GM21515 (cell line): ENCODE data around the gene AKAP3.
A peak's percentile ranks its signal among the peaks of the same experiment; 100 is the strongest.

Experiments
- ATAC-seq: cut with Tn5 transposase; IDR thresholded peaks from one replicate; pipeline ENCODE4 v1.9.1; 2021; ENCODE audit not compliant: unreplicated experiment

The AKAP3 gene

GRCh38 chr12:4648501-4649357 is at the start of gene AKAP3, which contains the start of gene NDUFA9:
AKAP3 (minus strand) TSS chr12:4649051; CDS start chr12:4638196, 10,855 bp downstream.
NDUFA9 (plus strand) TSS chr12:4649114; CDS start chr12:4649127, 13 bp downstream.
- ATAC-seq: peak; percentile 69

DNA sequence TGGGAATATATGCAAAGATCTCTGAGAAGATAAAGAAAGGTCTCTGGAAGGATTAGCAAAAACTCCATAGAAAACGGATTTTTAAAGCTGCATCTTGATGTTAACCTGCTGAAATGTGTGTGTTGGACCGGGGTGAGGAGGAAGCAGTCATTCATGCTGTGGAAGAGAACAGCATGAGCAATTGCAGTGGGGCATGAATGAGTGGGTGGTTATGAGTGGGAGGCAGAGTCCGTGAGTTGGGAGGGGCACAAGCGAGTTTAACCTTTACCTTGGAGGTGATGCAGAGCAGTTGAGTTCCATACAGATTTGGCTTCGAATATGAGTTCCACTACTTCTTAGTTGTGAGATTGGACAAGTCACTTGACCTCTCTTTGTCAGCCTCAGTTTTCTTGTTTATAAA is 41.9 kb upstream of the AKAP3 start:
- ATAC-seq: no peak

GRCh38 chr12:4685317-4685716 is 36.5 kb upstream of the AKAP3 start:
- no peak for ATAC-seq

- no peak for ATAC-seq
Observed at GRCh38 chr12:4681732-4682131, 32.9 kb upstream of the AKAP3 start.

DNA sequence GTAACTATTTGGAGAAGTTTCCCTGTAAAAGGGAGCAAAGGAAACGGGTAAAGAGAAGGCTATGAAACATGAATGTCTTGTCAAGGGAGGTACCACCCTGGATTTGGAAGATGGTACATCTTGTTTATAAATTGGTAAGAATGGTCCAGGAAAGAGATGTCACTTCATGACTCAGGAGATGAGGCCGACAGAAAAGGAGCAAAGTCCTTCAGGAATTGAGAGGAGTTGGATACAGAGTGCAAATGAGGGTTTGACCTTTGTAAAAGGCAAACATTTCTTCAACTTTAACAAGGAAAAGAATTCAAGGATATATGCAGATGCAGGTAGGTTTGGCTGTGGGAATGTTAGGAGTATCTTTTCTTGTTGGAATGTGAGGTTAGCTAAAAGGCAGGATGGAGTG is 30.9 kb upstream of the AKAP3 start:
- ATAC-seq: no peak

DNA sequence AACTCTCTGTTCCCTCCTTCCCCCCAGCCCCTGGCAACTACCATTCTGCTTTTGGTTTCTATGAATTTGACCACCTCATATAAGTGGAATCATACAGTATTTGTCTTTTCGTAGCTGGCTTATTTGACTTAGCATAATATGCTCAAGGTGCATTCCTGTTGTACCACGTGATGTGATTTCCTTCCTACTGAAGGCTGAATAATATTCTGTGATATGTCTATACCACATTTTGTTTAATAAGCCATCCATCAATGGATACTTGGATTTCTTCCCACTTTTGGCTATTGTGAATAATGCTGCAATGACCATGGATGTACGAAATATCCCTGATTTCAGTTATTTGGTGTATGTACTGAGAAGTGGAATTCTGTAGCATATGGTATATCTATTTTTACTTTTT is 16.4 kb upstream of the AKAP3 start:
- ATAC-seq: no peak

- no peak for ATAC-seq
Observed at GRCh38 chr12:4663971-4664505, 15.2 kb upstream of the AKAP3 start.

GRCh38 chr12:4653691-4654090 is 4.8 kb upstream of the AKAP3 start:
- no peak for ATAC-seq

DNA sequence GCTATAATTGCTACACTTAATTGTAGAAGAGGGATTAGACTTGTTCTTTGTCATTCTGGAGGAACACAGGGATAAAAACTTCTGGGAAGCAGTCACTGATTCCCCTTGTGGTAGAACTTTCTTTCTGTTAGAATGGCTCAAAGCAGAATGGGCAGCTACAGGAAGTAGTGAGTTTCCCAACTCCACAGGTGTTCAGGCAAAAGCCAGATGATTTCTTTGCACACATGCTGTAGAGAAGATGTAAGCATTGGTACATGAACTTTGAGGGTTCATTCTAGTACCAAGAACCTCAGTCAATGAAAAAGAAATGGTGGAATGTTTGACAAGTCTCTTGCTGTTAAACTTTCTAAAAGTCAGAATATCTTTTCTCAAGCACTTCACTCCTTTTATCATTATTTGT is 4.4 kb upstream of the AKAP3 start:
- no peak for ATAC-seq

DNA sequence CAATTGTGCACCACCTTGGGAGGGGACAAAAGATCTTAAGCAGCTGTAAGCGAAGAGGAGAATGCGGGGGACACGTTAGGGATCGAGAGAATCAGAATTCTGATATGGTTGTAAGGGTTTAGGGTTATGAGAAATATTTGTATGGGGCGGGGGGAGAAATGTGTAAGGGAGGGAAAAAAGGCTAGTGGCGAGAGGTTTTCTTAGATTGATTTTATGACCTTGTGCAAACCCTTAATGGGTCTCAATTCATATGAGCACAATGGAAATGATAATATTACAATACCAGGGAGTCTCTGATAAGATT is 459 bp upstream of the AKAP3 start:
- ATAC-seq: no peak

DNA sequence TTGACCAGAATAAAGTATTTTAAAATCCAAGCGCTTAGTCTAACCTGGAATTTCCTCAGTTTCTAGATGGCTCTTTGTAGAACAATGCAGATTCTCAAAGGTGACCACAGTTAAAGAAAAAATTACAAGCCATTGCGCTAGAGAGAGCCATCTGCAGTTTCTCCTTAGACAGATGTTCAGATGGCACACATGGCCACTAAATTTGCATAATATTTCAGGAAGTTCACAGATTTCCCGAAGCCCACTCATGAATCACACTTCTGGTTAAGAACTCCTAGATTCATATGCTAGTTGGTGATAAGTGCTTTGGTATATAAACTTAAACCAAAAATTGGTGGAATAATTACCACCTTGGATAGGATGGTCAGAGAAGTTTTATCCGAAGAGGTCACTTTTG is 749 bp downstream of the AKAP3 start:
- ATAC-seq: no peak

DNA sequence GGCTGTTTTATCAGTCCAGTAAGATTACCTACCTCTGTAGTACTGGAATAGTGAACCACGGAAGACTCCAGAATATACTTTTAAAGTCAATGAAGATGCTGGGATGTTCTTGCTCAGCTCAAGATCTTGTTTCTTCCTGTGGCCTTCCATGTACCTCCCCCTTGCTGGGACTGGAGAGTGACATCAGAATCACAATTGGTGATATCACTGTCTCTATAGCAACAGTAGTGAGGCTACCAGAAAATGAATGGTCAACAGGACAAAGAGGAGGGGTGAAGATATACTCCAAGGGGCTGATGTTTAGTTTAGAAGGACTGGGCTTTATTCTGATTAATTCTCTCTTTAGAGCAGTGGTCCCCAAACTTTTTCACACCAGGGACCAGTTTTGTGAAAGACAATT is 3.8 kb downstream of the AKAP3 start:
- no peak for ATAC-seq

GRCh38 chr12:4643747-4644146 is 5.1 kb downstream of the AKAP3 start:
- no peak for ATAC-seq

- no peak for ATAC-seq
Observed at GRCh38 chr12:4630262-4630661, 18.6 kb downstream of the AKAP3 start.

- ATAC-seq: no peak
Observed at GRCh38 chr12:4628406-4628805, 20.4 kb downstream of the AKAP3 start.

GRCh38 chr12:4626543-4626942 is 22.3 kb downstream of the AKAP3 start:
- ATAC-seq: no peak

GRCh38 chr12:4621511-4621910 is 27.3 kb downstream of the AKAP3 start:
- no peak for ATAC-seq

GRCh38 chr12:4615667-4616066 is 33.2 kb downstream of the AKAP3 start:
- ATAC-seq: no peak

DNA sequence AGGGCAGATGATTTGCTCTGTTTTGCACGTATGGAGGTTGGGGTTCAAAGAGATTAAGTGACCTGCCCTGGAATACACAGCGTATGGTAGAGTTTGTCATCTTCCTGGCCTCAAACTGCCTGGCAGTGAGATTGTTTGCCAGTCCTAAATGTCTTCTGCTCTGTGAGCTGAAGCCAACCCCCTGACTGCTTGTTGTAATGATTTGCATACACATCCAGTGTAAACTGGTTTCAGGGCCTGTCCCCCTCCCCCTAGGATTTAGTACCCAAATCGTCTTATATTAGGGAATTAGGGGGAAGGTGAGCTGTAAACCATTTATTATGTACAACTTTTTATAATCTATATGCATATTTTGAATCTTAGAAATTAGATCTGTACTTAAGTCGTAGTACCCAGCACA is 38.4 kb downstream of the AKAP3 start:
- no peak for ATAC-seq

DNA sequence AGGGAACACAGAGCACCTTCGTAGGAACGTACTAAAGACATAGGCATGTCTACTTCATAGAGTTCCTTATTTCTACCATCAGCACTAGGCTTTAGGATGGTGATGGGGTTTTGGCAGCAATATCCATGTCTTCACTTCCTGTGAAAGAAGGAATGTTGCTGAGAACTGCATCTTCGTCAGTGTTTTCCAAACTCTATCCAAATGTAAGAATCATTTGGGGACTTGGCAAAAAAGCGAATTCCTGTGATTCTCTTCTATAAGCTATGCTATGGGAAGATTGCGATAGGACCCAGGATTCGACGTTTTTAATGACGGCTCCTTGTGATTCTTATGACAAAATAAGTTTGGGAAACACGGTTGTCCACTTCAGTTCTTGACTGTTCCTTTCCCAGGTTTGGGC is 39.8 kb downstream of the AKAP3 start:
- no peak for ATAC-seq

- ATAC-seq: no peak
Observed at GRCh38 chr12:4607056-4607455, 41.8 kb downstream of the AKAP3 start.

- ATAC-seq: peak; percentile 96
Observed at GRCh38 chr12:4604684-4605193, 44.1 kb downstream of the AKAP3 start.

- ATAC-seq: no peak
Observed at GRCh38 chr12:4603946-4604345, 44.9 kb downstream of the AKAP3 start.
